ENCODE results near the gene NRXN3.

Gene NRXN3

GRCh38 chr14:79670811-79671210, 1500.6 kb downstream of the NRXN3 start:
- DNase-seq = no peak

- DNase-seq = no peak
These were observed 1509.9 kb downstream of the NRXN3 start for GRCh38 chr14:79680087-79680486.

GRCh38 chr14:79686196-79686595, 1516.0 kb downstream of the NRXN3 start:
- DNase-seq = no peak

- DNase-seq = no peak
These were observed 1520.8 kb downstream of the NRXN3 start for GRCh38 chr14:79690960-79691359.

- DNase-seq = no peak
These were observed 1523.8 kb downstream of the NRXN3 start for GRCh38 chr14:79693935-79694334.

GRCh38 chr14:79695307-79695706, 1525.1 kb downstream of the NRXN3 start:
- DNase-seq = no peak

GRCh38 chr14:79698298-79698711, 1528.1 kb downstream of the NRXN3 start:
- DNase-seq = no peak

GRCh38 chr14:79699206-79699605, 1529.0 kb downstream of the NRXN3 start:
- no peak for DNase-seq

GRCh38 chr14:79701371-79701770, 1531.2 kb downstream of the NRXN3 start:
- DNase-seq = no peak

GRCh38 chr14:79702197-79702596, 1532.0 kb downstream of the NRXN3 start:
- DNase-seq = no peak

GRCh38 chr14:79703209-79703608, 1533.0 kb downstream of the NRXN3 start:
- DNase-seq = no peak

- no peak for DNase-seq
These were observed 1534.1 kb downstream of the NRXN3 start for GRCh38 chr14:79704041-79704807.

GRCh38 chr14:79705126-79705894, 1535.1 kb downstream of the NRXN3 start:
- DNase-seq = no peak

GRCh38 chr14:79706382-79706781, 1536.2 kb downstream of the NRXN3 start:
- DNase-seq = no peak

GRCh38 chr14:79708426-79709388, 1538.5 kb downstream of the NRXN3 start:
- no peak for DNase-seq

- no peak for DNase-seq
These were observed 1539.4 kb downstream of the NRXN3 start for GRCh38 chr14:79709573-79709972.

GRCh38 chr14:79712302-79712950, 1542.3 kb downstream of the NRXN3 start:
- no peak for DNase-seq

- no peak for DNase-seq
These were observed 1551.4 kb downstream of the NRXN3 start for GRCh38 chr14:79721399-79722084.

GRCh38 chr14:79724934-79725717, 1555.0 kb downstream of the NRXN3 start:
- no peak for DNase-seq

- no peak for DNase-seq
These were observed 1557.7 kb downstream of the NRXN3 start for GRCh38 chr14:79727900-79728299.

GRCh38 chr14:79728331-79728730, 1558.2 kb downstream of the NRXN3 start:
- DNase-seq = no peak

Measured in activated effector memory CD4-positive, alpha-beta T cell treated with anti-CD3 and anti-CD28 coated beads, Interleukin-2, amount 50 U/mL, for 16 hours (primary cell).